Globus pallidus (tissue), 1 donor: ENCODE measurements around the gene ARIH1.
"Not testable (repeated sequence)": the region's sequence is repeated elsewhere in the genome, so short reads cannot be mapped to it uniquely, and the experiment has no call there.

Experiments
- DNase-seq: peaks from one replicate; pipeline ENCODE4 v3.0.0-alpha.2; 2015; ENCODE audit warnings: low spot score

The ARIH1 gene

DNA sequence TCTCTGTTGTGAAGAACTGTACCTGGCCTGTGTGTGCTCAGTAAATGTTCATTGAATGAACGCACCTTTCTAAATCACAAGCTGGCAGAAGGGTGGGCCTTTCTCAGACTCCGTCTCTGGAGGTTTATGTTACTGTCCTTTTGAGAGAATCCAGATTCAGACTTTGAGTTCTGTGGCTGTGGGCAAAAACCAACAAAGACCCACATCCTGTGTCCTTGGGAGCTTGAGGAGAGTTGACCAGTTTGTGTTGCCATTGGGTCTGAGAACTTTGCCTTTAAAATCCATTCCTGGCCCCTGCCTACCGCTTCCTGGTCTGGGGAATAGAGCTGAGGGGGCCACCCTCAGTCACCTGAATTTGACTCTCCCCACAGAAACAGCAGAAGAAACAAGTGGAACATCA is 134.0 kb downstream of the ARIH1 start:
- DNase-seq = not testable (repeated sequence)

DNA sequence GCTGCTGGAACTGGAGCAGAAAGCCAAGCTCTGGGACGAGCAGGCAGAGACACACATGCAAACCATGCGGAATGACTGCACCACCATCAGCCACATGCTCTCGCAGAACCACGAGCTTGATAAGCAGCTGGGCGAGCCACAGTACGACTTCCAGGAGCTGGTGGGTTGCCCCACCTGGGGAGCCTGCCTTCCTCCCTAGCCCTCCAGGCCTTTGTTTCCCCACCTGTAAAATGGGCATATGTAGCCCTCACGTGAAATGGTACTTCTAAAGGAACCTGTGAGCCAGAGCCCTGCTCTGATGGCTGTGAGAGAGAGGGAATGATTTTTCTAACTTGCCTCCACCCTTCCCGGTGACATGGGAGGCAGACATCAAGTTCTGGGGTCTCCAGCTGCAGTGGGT is 135.7 kb downstream of the ARIH1 start:
- DNase-seq = no peak

DNA sequence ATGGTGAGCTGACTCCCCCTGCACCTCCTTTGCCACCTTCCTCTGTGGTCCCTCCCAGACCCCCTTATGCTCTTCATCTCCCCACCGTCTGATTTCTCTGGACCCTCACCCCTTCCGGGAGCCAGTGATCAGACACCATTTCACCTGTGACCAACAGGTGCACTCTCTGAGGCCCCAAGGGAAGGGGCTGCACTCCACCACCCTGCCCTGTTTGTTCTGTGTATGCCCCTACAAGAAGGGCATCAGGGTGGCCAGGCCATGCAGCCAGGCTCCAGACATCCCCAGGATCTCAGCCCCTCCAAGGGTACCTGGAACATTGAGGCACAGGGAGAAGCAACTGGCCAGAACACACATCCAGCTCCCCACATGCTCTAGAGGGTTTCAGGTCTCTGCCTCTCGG is 138.2 kb downstream of the ARIH1 start:
- DNase-seq = not testable (repeated sequence)

DNA sequence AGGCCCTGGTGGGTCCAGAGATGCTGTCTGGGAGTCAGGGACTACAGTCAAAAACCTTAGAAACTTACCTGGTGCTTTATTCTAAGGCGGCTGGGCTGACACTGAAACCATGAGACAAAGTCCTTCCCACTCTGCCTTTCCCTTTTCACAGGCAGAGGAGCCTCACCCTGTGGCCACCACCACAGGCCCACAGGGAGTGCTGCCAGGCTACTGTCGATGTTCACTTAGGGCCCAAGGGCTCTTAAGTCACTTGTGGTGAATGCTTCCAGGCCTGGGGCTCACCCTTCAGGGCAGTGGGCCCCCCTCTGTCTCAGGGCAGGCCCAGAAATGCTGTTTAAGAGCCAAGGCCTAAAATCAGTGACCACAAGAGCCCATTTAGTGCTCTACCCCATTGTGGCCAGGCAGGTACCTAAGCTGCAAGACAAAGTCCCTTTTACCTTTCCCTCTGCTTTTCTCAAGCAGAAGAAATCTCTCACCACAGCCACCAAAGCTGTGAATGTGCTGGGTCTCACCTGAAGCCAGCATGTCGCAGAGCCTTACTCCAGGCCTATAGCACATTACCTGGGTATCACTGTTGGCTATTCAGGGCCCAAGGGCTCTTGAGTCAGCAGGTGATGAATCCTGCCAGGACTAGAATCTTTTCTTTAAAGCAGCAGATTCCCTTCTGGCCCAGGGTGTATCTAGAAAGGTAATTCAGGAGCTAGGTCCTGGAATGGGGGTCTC is 140.8 kb downstream of the ARIH1 start:
- no peak for DNase-seq

DNA sequence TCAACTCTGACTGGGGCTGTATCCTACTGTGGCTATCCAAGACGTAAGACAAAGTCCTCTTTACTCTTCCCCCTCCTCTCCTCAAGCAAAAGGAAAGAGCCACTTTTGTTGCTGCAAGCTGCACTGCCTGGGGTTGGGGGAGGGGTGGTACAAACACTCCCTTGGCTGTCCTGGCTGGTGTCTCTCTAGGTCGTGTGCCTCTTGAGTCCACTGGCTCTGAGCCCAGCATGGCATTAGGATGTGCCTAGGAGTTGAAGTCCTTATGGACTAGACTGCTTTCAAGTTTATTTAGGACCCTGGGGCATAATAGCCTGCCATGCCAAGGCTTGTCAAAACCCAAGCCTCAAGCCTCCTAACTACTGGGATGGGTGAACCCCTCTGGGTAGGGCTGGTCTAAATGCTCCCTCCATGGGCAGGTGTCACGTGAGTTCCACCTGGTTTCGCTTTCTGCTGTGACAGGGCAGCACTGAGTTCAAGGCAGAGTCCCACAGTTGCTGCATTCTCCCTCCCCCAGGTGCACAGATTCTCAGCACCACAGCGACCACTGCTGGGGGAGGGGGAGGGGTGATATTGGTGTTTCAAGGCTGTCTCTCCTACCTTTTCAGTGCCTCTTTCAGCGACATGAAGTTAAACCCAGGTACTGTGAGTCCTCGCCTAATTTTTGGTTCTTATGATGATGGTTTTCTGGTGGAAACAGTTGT is 141.6 kb downstream of the ARIH1 start:
- DNase-seq = not testable (repeated sequence)

DNA sequence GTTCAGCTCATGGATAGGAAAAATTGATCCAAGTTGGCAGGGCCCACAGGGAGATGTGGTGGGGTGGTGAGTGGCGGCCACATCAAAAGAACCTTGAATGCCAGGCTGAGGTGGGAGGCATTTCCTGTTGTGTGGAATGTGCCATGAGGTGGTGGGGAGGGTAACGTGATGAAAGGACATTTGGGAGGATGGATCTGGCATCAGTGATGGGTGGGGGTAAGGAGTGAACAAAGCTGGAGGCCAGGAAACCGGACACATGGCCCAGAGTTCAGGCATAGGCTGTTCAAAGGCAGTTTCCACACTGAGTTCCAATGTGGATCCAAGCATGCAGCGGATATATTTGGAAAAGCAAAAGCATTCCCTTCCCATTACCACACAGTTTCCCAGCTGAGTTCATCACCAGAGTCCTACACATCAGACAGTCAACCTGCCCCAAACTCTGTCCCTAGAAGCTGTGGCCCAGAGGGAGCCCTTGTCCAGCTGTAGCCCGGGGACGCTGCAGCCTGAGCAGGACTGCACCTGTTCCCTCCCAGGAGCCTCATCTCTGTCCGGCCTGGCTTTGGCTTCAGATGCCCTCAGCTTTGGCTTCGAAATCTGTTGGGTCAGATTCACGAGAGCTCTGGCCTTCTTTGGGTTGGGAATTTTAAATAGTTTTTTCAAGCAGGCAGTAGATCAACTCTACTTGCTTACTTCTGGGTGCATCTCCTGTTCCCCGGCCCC is 142.5 kb downstream of the ARIH1 start:
- no peak for DNase-seq

DNA sequence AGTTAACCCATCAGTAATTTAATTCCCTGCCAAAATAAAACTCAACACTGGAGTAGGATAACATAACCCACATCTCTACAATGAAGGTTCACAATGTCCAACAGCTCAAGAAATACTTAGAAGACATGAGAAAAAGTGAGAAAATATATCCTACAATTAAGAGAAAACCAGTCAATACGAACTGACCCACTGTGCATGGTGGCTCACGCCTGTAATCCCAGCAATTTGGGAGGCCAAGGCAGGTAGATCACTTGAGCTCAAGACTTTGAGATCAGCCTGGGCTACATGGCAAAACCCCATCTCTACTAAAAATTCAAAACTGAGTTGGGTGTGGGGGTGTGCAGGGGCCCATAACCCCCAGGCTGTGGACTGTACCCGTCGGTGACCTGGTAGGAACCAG is 149.7 kb downstream of the ARIH1 start:
- DNase-seq = not testable (repeated sequence)

DNA sequence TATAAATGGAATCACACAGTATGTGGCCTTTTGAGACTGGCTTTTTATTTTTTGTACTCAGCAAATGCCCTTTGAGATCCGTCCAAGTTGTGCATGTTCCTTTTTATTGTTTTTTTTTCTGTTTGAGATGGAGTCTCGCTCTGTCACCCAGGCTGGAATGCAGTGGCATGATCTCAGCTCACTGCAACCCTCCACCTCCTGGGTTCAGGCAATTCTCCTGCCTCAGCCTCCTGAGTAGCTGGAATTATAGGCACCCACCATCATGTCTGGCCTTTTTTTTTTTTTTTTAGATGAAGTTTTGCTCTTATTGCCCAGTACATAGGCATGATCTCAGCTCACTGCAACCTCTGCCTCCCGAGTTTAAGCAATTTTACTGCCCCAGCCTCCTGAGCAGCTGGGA is 152.0 kb downstream of the ARIH1 start:
- not testable (repeated sequence) for DNase-seq

DNA sequence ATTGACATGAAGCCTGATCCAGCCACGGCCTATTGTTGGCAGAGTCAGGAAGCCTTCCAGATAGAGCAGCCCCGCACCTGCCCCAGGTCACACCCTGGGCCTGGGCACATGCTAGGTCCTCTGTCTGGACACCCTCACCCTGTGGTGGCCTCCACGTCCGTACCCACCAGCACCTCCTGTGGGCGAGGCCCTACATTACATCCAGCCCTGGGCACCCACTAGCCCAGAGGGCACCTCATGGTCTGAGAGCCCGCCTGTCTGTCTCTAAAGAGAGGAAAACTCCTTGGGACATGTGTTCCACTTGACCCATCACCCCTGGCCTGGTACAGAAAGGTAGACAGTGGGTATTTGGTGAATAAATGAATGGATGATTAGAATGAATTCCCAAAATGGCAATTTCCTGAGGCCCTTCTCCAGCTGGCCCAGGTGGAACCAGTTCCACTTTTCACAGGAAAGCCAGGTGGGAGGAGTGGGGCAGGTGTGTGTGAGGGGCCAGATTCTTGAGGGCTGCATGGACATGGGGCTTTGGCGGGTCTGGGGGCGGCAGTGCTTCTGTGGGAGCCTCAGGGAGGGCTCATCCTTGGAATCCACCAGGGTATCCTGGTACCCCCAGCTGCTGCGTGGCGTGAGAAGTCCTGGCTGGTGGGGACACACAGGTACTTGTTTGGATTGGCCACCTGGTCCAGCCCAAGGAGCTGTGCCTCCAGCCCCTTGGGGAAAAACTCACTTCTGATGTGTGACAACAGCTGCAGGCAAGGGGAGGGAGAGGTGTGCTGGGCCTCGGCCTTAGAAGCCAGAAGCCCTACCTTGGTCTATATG is 154.3 kb downstream of the ARIH1 start:
- not testable (repeated sequence) for DNase-seq

DNA sequence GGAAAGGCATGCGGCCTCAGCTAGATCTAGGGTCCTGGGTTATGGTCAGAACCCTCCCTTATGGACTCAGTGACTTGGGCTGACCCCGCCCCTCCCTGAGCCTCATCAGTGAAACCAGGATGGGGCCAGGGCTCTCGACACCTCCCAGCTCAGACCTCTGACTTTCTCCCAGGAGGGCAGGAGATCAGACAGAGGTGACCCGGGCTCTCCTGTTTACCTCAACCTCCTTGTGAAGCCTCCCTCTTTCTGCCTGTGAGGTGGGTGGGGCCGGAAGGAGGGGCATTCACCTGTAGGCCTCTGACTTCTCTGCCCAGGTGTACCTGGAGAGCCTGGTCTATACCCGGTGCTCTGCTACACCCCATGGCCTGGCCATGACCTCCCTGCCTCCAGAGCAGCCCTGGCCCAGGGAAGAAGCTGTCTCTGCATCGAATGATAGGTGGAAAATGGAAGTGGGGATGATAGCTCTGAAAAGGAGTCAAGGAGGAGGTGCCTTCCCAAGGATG is 155.0 kb downstream of the ARIH1 start:
- not testable (repeated sequence) for DNase-seq

DNA sequence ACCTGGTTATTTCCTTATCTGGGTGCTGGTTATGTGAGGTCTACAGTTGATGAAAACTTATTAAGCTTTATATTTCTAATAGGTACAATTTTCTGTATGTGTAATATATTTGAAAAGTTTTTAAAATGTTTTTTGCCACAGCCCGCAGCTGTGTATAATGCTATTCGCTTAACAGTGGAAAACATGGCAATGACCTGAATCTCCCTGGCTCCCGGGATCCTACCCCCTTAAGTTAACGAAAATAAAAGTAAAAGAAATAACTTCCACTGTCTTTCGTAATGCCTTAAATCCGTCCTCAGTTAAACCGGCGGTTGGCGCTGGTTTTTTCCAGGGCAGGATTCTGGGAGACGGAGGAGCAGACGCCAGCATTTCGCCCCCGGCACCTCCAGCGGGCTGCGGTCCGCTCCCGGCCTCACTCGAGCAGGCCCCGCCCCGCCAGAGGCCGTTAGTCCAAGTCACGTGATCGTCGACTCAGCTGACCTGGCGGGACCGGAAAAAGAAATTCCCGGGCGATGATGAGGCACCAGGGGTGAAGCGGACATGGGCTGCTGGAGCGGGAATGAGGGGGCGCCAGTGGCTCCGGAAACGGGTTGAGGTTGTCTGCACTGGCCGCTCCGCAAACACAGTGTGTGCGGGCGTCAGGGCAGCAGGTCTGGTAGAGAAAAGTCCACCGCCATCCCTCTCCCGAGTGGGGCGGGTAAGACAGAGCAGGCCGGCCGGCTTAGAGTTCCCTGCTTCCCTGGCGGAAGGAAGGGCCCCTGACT is 162.6 kb downstream of the ARIH1 start:
- DNase-seq = peak; percentile 79

DNA sequence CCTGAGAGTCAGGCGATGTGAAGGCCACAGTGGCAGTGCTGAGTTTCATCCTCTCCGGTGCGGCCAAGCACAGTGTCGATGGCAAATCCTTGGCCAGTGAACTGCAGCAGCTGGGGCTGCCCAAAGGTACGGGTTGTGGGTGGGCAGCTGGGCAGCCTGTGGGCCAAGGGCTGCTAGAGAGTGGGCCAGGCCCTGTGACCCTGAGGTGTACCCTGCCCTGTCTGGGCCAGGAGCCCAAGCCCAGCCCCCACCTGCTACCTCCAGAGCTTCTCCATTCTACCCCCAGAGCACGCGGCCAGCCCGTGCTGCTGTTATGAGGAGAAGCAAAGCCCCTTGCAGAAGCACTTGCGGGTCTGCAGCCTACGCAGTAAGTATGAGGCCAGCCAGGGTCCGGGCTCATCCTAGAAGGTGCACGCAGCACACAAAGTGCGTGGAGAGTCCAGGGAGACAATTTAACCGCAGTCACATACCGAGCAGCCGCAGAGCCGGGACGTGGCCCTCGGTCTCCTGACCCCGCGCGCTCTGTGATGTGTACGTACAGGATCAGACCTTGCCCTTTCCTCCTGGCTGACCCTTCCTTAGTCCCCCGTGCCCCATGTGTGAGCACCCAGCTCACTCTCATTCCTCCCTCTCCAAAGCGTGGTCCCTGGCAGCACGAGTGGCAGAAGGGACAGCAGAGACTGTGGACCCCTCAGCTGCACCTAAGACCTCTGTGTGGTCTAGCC is 165.8 kb downstream of the ARIH1 start:
- not testable (repeated sequence) for DNase-seq

DNA sequence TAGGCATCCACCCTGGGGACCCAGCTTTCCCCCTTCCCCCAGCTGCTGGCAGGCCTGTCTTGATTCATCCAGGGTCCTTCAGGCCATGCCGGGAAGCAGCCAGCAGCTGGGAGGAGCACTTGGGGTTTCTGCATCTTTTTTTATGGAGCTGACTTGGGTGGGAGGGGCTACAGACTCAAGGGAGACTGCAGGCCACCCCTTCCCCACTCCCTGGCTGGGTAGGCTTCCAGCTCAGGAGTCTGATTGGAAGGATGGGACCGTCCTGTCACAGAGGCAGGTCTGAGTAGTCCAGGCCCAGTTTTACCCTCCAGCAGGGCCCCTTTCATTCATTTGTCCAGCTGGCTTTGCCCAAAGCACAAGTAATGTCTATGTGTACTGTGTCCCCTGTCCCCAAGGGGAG is 168.1 kb downstream of the ARIH1 start:
- DNase-seq = not testable (repeated sequence)

DNA sequence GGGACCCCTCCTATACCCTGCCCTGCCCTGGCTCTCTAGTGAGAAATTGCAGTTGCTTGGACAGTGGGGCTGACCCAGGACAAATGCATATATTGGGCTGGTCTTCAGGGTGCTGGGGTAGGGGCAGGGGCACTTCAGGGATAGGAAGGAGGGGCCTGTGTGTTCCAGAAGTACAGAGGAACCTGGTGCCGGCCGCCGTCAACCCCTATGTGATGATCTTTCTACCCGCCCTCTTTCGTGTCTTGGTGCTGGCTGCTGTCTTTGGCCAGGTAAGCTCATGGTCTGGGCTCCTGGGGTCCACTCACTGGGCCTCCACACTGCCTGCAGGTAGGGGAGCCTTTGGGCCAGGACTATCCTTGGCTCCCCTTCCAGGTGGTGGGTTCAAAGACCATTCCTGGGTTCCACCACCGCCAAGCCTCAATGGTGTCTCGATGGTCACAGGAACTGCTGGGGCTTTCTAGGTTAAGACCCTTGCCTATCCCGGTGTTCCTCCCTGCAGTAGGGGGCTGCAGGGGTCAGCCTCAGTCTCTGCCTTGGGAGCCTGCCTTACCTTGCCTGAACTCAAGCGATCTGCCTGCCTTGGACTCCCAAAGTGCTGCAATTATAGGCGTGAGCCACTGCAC is 174.6 kb downstream of the ARIH1 start:
- not testable (repeated sequence) for DNase-seq
